ENCODE results near the gene PARD3B.
"Not testable (repeated sequence)": the region's sequence is repeated elsewhere in the genome, so short reads cannot be mapped to it uniquely, and the experiment has no call there.

PARD3B gene

DNA sequence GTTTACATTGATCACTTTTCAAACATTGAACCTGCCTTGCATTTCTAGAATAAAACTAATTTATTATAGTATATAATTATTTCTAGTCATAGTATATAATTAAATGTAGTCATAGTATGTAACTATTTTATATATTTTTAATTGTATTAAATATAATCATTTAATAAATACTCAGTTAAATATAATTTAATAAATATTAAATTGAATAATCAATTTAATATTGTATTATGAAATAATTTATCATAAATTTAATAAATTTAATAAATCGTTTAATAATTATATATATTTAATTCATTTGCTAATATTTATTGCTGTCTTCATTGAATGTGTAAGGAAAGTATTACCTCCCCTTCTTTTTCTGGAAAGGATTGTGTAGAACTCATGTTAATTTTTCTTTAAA is 911.4 kb downstream of the PARD3B start:
- no peak for DNase-seq

GRCh38 chr2:205460217-205460616 is 914.9 kb downstream of the PARD3B start:
- no peak for DNase-seq

GRCh38 chr2:205461169-205461568 is 915.9 kb downstream of the PARD3B start:
- no peak for DNase-seq

- peak; percentile 24 for DNase-seq
Observed at GRCh38 chr2:205461678-205462665, 916.7 kb downstream of the PARD3B start.

- peak; percentile 63 for DNase-seq
Observed at GRCh38 chr2:205462681-205463345, 917.5 kb downstream of the PARD3B start.

GRCh38 chr2:205463466-205464025 is 918.3 kb downstream of the PARD3B start:
- DNase-seq: no peak

DNA sequence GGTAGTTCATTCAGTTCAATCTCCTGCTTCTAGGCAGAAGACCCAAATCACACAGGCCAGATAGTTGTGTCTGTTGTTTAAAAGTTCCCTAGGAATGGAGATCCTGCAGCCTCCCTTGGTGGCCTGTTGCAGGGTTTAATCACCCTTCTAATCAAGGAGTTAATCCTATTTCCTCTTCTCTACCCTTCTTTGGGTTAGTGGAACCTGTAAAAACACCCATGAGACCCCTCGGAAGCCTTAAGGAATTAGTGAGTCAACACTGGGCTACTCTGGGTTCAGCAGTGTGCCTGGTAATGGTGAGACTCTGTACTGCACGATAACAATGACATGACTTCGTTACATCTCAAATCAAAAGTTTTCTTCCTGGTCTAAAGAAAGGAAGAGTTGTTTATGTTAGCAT is 919.4 kb downstream of the PARD3B start:
- DNase-seq: peak; percentile 37

- no peak for DNase-seq
Observed at GRCh38 chr2:205465791-205466190, 920.5 kb downstream of the PARD3B start.

GRCh38 chr2:205471776-205472175 is 926.5 kb downstream of the PARD3B start:
- DNase-seq: no peak

GRCh38 chr2:205473791-205474190 is 928.5 kb downstream of the PARD3B start:
- DNase-seq: no peak

DNA sequence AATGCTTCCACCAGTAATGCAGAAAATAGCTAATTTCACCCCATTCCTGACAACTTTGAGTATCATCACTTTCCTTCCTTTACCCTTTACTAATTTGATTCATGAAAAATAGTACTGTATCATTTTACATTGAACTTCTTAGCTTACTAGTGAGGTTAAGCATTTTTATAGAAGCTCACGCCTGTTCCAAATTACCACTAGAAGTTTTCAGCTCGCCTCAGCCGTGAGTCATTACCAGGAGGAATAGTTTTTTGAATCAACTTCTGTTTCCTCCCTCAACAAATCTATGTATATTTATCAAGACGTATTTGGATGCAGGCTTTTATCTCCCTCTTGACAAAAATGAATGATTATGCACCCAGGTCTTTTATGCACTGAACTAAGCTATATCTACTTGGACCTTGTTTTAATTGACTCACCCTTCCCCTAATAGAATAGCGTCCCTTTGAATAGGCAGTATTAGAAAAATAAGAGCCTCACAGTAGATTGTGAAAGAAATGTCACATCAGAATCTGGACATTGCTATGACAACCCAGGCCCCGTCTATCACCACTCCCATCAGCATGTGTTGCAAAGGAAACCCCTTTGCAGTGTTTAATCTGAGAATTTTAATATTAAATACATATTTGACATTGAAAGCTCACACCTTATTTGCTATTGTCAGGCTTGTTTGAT is 929.6 kb downstream of the PARD3B start:
- DNase-seq: peak; percentile 87

- DNase-seq: no peak
Observed at GRCh38 chr2:205475416-205475768, 930.1 kb downstream of the PARD3B start.

DNA sequence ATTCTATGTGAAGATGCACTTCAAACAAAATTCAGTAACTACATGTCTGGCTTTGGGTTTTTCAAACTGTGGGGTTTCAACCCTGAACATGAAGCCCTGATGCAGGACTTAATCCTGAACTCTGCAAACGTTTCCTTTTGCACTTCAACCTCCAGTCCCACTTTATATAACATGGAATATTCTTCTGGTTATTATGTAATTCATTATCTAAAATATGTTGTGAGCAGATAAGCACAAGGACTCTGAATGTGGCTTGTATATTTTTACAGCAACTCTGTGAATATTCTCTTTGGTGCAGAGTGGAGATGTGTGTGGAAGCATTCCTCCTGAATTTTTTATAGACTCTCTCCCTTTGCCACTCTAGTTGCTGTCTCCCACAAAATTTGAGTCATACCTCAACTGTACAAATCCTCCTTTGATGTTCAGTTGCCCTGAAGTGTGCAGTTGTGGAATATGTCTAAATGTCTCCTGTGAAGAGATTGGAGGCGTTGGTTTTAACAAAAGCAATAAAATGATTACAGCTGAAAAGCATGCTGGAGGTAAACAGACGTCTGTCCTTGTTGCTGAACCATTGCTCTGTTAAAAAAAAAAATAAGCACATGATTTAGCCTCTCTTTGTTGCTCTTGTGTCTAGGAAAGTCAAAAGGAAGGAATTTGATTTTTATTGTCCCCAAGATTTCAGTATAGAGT is 931.9 kb downstream of the PARD3B start:
- peak; percentile 48 for DNase-seq

GRCh38 chr2:205481861-205482260 is 936.6 kb downstream of the PARD3B start:
- DNase-seq: no peak

DNA sequence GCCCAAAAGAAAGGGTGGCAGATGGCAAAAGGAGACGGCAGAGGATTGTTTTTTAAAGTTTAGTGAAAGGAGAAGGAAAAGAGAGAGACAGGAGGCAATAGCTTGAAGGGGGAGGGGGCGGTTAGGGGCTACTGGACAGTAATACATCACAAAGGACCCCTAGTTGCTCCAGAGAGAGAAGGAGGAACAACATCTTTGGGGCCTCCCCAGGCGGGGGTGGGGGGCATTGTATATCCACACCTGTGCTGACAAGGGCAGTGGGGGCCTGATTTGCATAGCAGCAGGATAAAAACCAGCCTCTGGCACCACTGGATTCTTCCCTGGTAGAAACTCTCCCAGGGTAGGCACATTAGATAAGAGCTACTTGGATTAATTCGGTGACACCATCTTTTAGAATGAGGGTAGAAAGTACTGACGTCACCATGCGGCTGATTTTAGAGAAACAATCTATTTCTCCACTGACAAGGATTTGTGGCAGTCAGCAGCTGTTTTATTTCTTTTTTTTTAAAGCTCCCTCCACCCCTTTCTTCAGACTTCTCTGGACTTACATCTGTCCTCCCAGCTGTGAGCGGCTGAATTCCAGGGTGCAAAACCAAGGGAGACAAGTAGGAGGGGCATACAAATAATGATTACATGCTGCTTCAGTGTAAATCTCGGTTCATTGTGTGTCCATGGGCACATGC is 937.3 kb downstream of the PARD3B start:
- DNase-seq: no peak

- DNase-seq: no peak
Observed at GRCh38 chr2:205483095-205483494, 937.8 kb downstream of the PARD3B start.

GRCh38 chr2:205484215-205484614 is 938.9 kb downstream of the PARD3B start:
- DNase-seq: no peak

DNA sequence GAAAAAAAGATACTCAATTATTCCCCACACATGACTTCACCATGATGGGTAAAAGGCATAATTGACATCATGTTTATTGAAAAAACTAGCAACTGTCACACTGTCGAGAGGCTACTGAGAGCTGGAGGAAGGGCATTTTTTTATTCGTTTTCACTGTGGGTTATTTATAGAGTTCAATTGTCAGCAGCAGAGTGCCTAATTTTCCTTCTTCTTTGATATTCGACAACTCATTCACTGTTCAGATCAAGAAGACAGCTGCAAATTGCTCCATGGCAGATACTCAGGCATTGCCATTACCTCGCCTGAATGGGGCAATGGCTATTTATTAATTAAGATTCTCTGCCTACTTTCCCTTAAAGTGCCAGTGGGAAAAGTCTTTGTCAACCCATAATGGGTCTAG is 939.5 kb downstream of the PARD3B start:
- no peak for DNase-seq

DNA sequence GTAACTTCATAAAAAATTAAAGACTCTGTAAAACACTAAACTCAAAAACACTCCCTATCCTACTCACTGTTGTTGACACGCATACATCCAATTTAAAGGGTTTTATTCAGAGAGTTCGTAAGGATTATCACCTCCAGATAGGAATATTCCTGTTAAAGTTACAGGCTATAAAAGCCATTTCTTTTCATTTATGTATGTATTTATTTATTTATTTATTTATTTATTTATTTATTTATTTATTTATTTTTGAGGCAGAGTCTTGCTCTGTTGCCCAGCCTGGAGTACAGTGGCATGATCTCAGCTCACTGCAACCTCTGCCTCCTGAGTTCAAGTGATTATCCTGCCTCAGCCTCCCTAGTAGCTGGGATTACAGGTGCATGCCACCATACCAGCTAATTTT is 948.3 kb downstream of the PARD3B start:
- DNase-seq: not testable (repeated sequence)

- peak; percentile 58 for DNase-seq
Observed at GRCh38 chr2:205494537-205495235, 949.4 kb downstream of the PARD3B start.

DNA sequence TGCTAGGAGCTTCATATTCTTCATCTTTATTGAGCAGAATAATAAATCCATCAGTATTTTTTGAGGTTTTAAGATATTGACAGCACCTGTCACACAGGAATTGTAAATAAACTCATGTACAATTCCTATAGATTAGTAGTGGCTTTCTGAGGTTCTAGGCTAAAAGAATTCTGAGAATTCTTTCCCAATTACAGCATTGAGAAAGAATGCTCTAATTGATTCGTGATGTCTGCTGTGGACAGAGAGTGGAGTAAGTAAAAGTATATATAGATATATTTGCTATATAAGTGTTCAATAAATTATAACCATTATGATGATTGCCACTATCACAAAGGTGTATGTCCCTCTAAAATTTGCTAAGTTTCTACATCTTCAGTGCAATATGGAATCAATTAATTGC is 950.5 kb downstream of the PARD3B start:
- DNase-seq: peak; percentile 74

Data from fibroblast of skin of right quadriceps (primary cell).